HG03139 (cell line): ENCODE results near the gene EXOC6.

Experiments
- ATAC-seq: cut with Tn5 transposase; IDR thresholded peaks from one replicate; pipeline ENCODE4 v1.9.1; 2021; ENCODE audit not compliant: unreplicated experiment

EXOC6 gene

DNA sequence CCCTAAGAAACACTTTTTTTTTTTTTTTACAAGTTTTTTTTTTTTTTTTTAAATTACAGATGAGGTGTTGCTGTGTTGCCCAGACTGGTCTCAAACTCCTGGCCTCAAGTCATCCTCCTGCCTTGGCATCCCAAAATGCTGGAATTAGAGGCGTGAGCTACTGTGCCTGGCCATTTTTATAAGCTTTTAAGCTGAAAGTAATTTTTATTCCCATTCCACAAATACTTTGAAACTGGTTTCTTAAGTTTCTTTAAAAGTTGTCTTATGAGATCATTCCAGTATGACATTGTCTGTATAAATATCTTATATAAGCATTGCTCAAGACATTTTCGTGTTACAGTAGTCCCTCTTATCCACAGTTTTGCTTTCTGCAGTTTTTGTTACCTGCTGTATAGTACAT, 150.9 kb downstream of the EXOC6 start:
- no peak for ATAC-seq

DNA sequence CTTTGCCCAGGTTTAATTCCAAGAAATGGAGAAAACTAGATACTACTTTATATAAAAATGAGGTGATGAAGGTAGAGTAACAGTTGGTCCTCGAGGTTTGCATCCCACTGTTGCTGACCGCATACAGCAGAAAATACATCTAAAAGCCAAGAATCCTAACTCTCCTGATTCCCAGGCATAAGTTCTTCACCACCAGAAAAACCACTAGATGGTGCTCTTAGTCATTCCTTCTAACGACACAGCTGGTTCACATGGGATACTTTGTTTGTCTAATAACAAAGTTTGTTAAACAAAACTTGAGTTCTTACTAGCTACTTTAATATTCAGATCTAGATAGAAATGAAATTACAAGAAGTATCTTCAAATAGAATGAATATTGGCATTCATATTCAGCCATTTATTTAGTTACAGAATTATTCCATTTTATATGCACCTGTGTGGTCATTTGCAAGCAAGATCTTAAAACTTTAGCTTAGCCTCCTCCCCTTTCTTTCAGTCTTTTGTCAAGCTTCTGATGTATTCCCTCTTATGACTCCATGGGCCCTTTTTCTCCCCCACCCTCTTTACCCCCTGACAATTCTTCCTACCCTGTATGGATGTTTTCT, 158.2 kb downstream of the EXOC6 start:
- no peak for ATAC-seq

GRCh38 chr10:93015722-93016121, 167.4 kb downstream of the EXOC6 start:
- ATAC-seq, result no peak

DNA sequence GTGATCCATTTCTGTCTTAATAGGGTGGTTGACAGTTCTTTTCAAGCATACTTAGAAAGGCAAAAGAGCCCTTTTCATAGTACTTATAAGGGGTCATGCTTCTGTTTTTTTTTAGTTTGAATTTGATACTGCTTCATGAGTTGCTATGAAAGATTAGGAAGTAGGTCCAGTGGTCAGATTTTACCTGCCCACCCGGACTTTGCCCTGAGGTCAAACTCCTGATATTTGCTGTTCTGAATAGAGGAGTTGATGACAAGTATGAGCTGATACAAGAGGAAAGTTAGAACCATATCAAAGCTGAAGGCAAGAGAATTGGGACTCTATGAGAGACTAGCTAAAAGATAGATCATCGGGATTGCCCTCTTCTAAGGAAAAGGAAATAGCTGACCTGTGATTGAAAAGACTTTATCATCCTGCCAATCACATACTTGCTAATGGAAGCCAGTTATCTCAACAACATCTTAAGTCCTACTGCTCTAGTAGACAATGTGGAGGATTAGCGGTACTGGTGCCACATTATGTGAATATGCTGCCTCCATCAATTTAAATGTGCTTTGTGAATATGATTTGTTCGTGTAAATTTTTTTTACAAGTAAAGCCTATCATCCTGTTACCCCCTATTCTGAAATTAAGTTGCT, 174.8 kb downstream of the EXOC6 start:
- no peak for ATAC-seq

GRCh38 chr10:93026072-93026471, 177.8 kb downstream of the EXOC6 start:
- no peak for ATAC-seq

- no peak for ATAC-seq
Measured at GRCh38 chr10:93027508-93027907, 179.2 kb downstream of the EXOC6 start.

DNA sequence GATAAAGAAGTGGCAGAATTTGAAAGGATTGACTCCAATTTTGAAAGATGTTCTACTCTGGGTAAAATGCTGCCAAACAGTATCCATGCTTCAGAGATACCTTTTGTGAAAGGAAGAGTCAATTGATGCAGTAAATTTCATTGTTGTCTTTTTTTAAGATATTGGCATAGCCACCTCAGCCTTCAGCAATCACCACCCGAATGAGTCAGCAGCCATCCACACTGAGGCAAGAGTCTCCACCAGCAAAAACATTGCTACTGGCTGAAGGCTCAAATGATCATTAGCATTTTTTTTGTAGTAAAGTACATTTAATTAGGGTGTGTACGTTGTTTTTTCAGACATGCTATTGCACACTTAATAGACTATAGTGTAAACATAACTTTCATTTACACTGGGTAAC, 180.6 kb downstream of the EXOC6 start:
- no peak for ATAC-seq

- ATAC-seq, result no peak
Measured at GRCh38 chr10:93030409-93030808, 182.1 kb downstream of the EXOC6 start.

DNA sequence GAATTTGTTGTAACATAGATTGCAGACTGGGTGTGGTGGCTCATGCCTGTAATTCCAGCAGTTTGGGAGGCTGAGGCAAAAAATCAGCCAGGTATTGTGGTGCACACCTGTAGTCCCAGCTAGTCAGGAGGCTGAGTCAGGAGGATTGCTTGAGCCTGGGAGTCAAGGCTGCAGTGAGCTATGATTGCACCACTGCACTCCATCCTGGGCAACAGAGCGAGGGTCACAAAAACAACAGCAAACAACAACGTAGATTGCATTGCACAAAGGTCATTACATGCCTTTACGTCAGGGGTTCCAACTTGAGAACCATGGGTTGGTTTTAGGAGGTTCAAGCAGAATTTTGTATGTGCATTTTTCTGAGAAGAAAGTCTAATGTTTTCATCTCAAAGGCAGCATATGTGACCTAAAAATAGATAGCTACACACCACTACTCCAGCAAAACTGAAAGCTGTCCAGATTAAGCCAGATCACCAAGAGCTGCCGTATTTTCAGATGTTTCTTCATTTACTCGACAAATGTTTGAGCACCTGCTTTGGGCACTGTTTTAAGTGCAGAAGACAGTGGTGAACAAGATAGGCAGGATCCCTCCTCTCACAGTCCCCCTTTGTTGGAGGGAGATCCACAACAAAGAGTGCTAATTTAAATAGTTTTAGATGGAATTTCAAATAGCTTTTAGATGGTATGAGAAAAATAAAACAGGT, 183.9 kb downstream of the EXOC6 start:
- ATAC-seq, result no peak

DNA sequence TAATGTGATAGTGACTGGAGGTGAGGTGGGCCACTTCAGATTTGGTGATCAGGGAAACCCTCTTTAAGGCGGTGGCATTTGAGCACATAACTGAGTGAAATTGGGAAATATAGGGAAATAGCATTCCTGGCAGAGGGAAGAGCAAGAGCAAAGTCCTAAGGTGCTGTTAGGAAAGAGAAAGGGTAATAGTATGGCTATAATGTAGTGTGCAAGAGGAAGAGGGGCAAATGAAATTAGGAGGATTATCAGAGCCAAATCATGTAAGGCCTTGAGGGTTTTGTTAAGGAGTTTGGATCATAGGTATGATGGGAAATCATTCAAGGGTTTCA, 184.5 kb downstream of the EXOC6 start:
- no peak for ATAC-seq

- ATAC-seq, result no peak
Measured at GRCh38 chr10:93034426-93034825, 186.1 kb downstream of the EXOC6 start.

GRCh38 chr10:93039110-93039509, 190.8 kb downstream of the EXOC6 start:
- no peak for ATAC-seq

DNA sequence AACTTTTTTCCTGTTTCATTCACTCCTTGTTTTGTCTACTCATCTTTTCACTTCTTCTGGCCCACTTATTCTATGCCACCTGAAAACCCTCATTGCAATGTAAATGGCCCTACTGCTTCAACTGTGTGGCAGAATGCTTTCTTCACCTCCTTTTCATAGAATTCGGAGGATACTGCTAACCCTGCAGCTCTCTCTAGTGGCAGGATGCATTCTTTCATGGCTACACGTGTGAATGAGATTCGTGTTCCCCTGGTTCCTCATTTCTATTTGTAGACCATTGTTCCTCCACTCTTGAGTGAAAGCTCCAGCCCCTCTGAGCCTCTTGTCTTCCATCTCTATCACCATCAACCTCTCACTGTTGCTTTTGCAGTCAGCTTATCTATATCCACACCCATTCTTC, 191.4 kb downstream of the EXOC6 start:
- ATAC-seq, result no peak

- no peak for ATAC-seq
Measured at GRCh38 chr10:93054486-93054885, 206.2 kb downstream of the EXOC6 start.

DNA sequence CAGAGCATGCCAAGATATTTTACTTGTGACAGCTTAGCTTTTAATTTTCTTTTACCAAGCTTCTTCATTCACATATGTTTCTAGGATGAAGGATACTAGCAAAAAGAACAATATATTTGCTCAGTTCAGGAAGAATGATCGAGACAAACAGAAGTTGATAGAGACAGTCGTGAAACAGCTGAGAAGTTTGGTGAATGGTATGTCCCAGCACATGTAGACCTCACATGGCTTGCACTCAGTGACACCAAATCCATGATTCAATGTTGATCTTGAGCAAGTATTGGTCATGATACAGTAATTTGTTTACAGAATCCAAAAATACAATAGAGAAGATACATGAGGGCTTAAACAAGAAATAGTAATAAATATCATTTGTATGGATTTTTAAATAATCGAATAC, 209.8 kb downstream of the EXOC6 start:
- ATAC-seq, result no peak

GRCh38 chr10:93059975-93060886, 211.9 kb downstream of the EXOC6 start, which contains the start of gene CYP26C1:
Gene CYP26C1, plus strand, starts transcription at chr10:93060798. Its CDS starts 466 bp downstream, at chr10:93061264.
- no peak for ATAC-seq

DNA sequence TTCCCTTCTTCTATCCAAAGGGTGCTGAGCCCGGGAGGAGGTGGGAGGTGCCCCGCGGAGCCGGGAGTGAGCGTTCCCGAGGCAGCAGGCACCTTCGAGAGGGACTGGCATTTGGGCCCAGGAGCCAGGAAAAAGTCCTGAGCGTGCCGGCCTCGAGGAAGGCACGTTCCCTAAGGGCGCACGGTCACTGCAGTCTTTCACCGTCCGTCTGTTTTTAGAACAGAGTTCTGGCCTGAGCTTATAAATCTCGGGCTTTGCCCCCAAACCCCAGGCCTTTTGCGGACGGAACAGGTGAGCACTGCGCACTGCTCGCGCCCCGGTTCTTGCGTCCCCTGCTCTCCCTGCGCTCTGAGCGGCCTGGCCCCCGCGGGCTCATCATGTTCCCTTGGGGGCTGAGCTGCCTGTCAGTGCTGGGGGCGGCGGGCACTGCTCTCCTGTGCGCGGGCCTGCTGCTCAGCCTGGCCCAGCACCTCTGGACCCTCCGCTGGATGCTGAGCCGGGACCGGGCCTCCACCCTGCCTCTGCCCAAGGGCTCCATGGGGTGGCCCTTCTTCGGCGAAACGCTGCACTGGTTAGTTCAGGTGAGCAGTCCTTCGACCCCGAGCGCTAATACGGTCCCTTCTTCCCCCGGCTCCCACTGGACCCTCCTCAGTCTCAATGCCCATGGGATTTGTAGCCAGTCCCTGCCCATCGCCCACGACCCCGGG, 212.7 kb downstream of the EXOC6 start:
- no peak for ATAC-seq

- no peak for ATAC-seq
Measured at GRCh38 chr10:93061594-93062513, 213.5 kb downstream of the EXOC6 start.

GRCh38 chr10:93062514-93063143, 214.3 kb downstream of the EXOC6 start:
- ATAC-seq, result no peak
